ENCODE data around the gene FHIT. TPM values are rescaled to one million over a fixed set of nuclear protein-coding genes. Genes with fewer than 3 reads are reported as not detected.
A peak's percentile ranks its signal among the peaks of the same experiment; 100 is the strongest.

Gene FHIT
- total RNA-seq, 2 experiments from 2014 or later: 6.5 to 9.0 TPM

DNA sequence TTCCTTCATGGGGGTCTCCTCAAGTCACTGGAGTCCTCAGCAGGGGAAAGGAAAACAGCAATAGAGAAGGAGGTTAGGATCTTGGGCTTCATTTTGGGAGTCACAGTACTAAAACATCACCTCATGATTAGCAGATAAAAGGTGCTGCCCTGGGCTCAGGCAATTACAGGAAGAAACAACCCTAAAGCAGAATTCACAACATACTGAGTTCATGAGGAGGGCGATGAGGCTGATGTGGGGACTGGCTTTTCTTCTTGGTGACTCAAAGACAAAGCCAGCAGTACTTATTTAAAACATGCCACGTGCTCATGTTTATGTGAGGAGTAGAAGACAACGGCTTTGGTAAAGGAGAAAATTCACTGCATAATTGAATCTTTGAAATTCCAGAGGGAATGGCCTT lies 1379.1 kb downstream of the FHIT start:
- Mint-ChIP-seq H3K27ac (no peak overlapping the region), H3K4me1 (peaks cover 7% of the 10 kb centered on the region), H3K27me3 (no peaks in the 10 kb centered on the region), H3K4me3 (no peak overlapping the region), H3K9me3 (ENCODE audit: low read depth) (no peaks in the 10 kb centered on the region), H3K36me3 (no peaks in the 10 kb centered on the region)
- CTCF ChIA-PET: no interaction called here
- ATAC-seq (no peak), DNase-seq (no peak)

DNA sequence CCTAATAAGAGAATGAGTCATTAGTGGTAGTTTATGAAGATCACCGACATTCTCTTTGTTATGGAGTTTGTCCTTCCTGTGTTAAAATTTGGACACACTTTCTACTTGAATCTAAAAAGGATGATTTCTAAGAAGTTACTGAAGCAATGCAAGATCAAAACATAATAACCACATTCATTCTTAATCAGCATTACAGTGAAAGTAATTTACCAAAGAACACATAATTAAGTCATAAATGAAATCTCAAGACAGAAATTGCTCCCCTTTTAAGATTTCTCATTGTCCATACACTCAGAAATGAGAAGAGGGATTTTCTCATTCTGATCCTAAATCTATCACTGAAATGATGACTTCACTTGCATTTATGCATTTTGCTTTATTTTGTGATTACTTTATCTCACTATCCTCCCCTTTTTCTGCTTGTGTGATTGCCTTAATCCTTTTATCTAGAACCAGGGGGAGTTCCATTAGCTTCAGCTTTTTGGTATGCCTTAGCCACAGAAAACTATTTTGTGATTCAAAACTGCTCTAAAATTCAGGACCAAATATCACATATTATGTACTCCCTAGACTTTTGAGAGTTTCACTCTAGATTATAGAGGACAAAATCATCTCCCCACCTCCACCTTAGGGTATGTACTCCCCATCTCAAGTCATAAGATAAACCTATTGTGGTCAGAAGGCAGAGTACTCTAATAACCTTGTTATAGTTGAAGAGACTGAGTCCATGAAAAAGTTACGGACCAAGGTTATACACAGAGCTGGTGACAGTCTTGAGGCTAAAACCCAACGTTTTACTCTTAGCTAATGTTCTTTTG lies 1383.9 kb downstream of the FHIT start:
- peaks cover 6% of the 10 kb centered on the region for H3K36me3 Mint-ChIP-seq
- ATAC-seq (no peak), DNase-seq (no peak)
- peaks cover 14% of the 10 kb centered on the region for H3K4me1 Mint-ChIP-seq
- H3K27me3 Mint-ChIP-seq: no peaks in the 10 kb centered on the region
- H3K27ac Mint-ChIP-seq: no peak overlapping the region
- no peaks in the 10 kb centered on the region for H3K9me3 Mint-ChIP-seq (ENCODE audit: low read depth)
- CTCF ChIA-PET: interaction anchor here (1.4 kb wide), 1 partner anchor 10 kb away, joined by 3 read pairs; no protein-coding TSS in a partner anchor
- H3K4me3 Mint-ChIP-seq: no peak overlapping the region

- H3K4me1 Mint-ChIP-seq: peaks cover 14% of the 10 kb centered on the region
- no peaks in the 10 kb centered on the region for H3K9me3 Mint-ChIP-seq (ENCODE audit: low read depth)
- no peak overlapping the region for H3K4me3 Mint-ChIP-seq
- peaks cover 6% of the 10 kb centered on the region for H3K36me3 Mint-ChIP-seq
- ATAC-seq (no peak), DNase-seq (no peak)
- CTCF ChIA-PET: no interaction called here
- H3K27ac Mint-ChIP-seq: no peak overlapping the region
- H3K27me3 Mint-ChIP-seq: no peaks in the 10 kb centered on the region
Measured at GRCh38 chr3:59866076-59866475, 1385.2 kb downstream of the FHIT start.

DNA sequence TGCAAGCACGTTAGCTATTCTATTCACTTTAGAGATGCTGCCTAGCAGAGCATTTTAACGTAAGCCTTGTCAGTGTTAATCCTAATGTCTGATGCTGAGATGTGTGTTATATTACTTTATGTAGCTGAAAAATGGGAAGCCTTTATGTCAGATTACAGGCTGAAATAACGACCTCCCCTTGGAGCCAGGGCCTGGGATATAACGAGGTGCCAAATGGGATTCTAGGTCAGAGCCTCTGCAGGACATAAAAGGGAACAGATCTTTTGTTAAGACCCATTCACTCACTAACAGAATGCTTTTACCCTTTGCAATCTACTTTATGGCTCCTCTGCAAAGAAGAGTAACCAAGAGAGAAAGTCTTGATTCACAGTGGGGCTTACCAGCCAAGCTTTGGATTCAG lies 1385.9 kb downstream of the FHIT start:
- peaks cover 6% of the 10 kb centered on the region for H3K36me3 Mint-ChIP-seq
- peaks cover 14% of the 10 kb centered on the region for H3K4me1 Mint-ChIP-seq
- ATAC-seq (no peak), DNase-seq (no peak)
- no peak overlapping the region for H3K4me3 Mint-ChIP-seq
- no peaks in the 10 kb centered on the region for H3K9me3 Mint-ChIP-seq (ENCODE audit: low read depth)
- CTCF ChIA-PET: no interaction called here
- no peaks in the 10 kb centered on the region for H3K27me3 Mint-ChIP-seq
- H3K27ac Mint-ChIP-seq: no peak overlapping the region

DNA sequence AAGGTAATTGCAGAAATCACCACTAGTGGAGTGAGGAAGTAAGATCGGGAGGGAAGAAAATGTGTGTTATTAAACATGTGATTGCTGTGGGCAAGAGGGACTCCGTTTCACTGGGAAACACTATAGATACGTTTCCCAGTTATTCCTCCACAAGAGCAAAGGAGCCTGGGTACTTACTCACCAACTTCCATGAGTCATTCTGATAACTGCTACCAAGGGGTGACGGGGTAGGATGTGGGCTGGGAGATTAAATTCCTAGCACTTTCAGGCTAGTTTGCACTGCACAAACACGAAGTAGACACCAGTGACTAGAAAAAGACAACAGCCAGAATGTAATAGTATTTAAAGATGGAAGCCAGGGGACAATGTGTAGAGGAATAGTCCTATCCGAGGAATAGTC lies 1388.6 kb downstream of the FHIT start:
- CTCF ChIA-PET: no interaction called here
- DNase-seq: no peak
- H3K27me3 Mint-ChIP-seq: no peaks in the 10 kb centered on the region
- H3K4me3 Mint-ChIP-seq: no peak overlapping the region
- no peaks in the 10 kb centered on the region for H3K9me3 Mint-ChIP-seq (ENCODE audit: low read depth)
- no peak for ATAC-seq
- H3K36me3 Mint-ChIP-seq: peaks cover 6% of the 10 kb centered on the region
- no peak overlapping the region for H3K27ac Mint-ChIP-seq
- H3K4me1 Mint-ChIP-seq: peaks cover 11% of the 10 kb centered on the region

GRCh38 chr3:59857589-59858346 lies 1393.5 kb downstream of the FHIT start:
- Mint-ChIP-seq H3K27me3 (no peaks in the 10 kb centered on the region), H3K9me3 (ENCODE audit: low read depth) (no peaks in the 10 kb centered on the region), H3K36me3 (no peaks in the 10 kb centered on the region), H3K27ac (no peak overlapping the region), H3K4me3 (no peak overlapping the region), H3K4me1 (no peaks in the 10 kb centered on the region)
- DNase-seq (peak; percentile 80), ATAC-seq (peak; percentile 91)
- CTCF ChIA-PET: interaction anchor here (0.6 to 3.5 kb wide), 32 partner anchors 9 to 1524 kb away, joined by 3 to 42 read pairs (median 3); no protein-coding TSS in a partner anchor

GRCh38 chr3:59856934-59857460 lies 1394.3 kb downstream of the FHIT start:
- Mint-ChIP-seq H3K27me3 (no peaks in the 10 kb centered on the region), H3K36me3 (no peaks in the 10 kb centered on the region), H3K27ac (no peak overlapping the region), H3K9me3 (ENCODE audit: low read depth) (no peaks in the 10 kb centered on the region), H3K4me1 (no peaks in the 10 kb centered on the region), H3K4me3 (no peak overlapping the region)
- DNase-seq (no peak), ATAC-seq (no peak)
- CTCF ChIA-PET: interaction anchor here (0.7 to 3.5 kb wide), 24 partner anchors 8 to 1525 kb away, joined by 3 to 42 read pairs (median 4); no protein-coding TSS in a partner anchor

- no peak for DNase-seq
- Mint-ChIP-seq H3K4me1 (no peaks in the 10 kb centered on the region), H3K4me3 (no peak overlapping the region), H3K27me3 (no peaks in the 10 kb centered on the region), H3K9me3 (ENCODE audit: low read depth) (no peaks in the 10 kb centered on the region), H3K36me3 (no peaks in the 10 kb centered on the region), H3K27ac (no peak overlapping the region)
- ATAC-seq: no peak
- CTCF ChIA-PET: interaction anchor here (1.1 to 1.9 kb wide), 2 partner anchors 16 to 278 kb away, joined by 4 read pairs; no protein-coding TSS in a partner anchor
Measured at GRCh38 chr3:59854061-59854709, 1397.1 kb downstream of the FHIT start.

DNA sequence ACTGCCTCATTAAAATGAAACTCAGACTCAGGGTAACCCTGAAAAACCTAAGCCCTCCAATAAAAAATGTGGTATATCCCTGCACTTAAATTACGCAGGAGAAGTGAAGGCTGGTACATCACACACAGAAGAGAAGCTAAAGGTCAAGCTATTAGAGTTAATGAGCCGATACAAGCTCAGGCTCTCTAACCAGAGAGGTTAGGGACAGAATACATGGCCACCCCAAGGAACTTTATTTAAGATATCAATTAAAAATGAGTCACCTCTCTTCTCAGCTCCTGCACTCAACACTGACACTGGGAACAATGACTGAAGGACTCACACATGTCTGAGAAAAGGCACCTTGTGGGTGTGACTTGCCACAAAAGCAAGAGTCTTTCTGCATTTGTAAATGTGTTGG lies 1400.8 kb downstream of the FHIT start:
- Mint-ChIP-seq H3K9me3 (ENCODE audit: low read depth) (peaks cover 2% of the 10 kb centered on the region), H3K36me3 (peaks cover 2% of the 10 kb centered on the region), H3K4me1 (no peaks in the 10 kb centered on the region), H3K4me3 (no peak overlapping the region), H3K27me3 (no peaks in the 10 kb centered on the region), H3K27ac (no peak overlapping the region)
- ATAC-seq (no peak), DNase-seq (no peak)
- CTCF ChIA-PET: interaction anchor here (1.5 to 1.8 kb wide), 2 partner anchors 10 to 275 kb away, joined by 5 to 8 read pairs; no protein-coding TSS in a partner anchor

- H3K4me1 Mint-ChIP-seq: peaks cover 4% of the 10 kb centered on the region
- CTCF ChIA-PET: interaction anchor here (1.1 kb wide), 1 partner anchor 12 kb away, joined by 3 read pairs; no protein-coding TSS in a partner anchor
Measured at GRCh38 chr3:59845386-59845785, 1405.9 kb downstream of the FHIT start.

DNA sequence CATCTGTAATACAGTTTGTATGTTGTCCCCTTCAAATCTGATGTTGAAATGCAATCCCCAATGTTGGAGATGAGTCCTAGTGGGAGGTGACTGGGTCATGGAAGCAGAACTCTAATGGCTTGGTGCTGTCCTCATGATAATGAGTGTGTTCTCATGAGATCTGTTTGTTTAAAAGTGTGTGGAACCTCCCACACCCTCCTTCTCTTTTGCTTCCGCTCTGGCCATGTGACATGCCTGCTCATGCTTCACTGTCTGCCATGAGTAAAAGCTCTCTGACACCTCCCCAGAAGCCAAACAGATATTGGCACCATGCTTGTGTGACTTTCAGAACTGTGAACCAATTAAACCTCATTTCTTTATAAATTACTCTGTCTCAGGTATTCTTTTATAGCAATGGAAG lies 1407.4 kb downstream of the FHIT start:
- H3K4me1 Mint-ChIP-seq: peaks cover 13% of the 10 kb centered on the region
- DNase-seq (no peak), ATAC-seq (no peak)
- no peak overlapping the region for H3K27ac Mint-ChIP-seq
- peaks cover 2% of the 10 kb centered on the region for H3K9me3 Mint-ChIP-seq (ENCODE audit: low read depth)
- CTCF ChIA-PET: no interaction called here
- H3K4me3 Mint-ChIP-seq: no peak overlapping the region
- H3K27me3 Mint-ChIP-seq: no peaks in the 10 kb centered on the region
- H3K36me3 Mint-ChIP-seq: peaks cover 2% of the 10 kb centered on the region

More at GRCh38 chr3:59845386-59845785, 1405.9 kb downstream of the FHIT start:
- Mint-ChIP-seq H3K36me3 (peaks cover 2% of the 10 kb centered on the region), H3K27ac (no peak overlapping the region), H3K27me3 (no peaks in the 10 kb centered on the region), H3K4me3 (no peak overlapping the region), H3K9me3 (ENCODE audit: low read depth) (peaks cover 2% of the 10 kb centered on the region)
- no peak for DNase-seq
- ATAC-seq: no peak

DNA sequence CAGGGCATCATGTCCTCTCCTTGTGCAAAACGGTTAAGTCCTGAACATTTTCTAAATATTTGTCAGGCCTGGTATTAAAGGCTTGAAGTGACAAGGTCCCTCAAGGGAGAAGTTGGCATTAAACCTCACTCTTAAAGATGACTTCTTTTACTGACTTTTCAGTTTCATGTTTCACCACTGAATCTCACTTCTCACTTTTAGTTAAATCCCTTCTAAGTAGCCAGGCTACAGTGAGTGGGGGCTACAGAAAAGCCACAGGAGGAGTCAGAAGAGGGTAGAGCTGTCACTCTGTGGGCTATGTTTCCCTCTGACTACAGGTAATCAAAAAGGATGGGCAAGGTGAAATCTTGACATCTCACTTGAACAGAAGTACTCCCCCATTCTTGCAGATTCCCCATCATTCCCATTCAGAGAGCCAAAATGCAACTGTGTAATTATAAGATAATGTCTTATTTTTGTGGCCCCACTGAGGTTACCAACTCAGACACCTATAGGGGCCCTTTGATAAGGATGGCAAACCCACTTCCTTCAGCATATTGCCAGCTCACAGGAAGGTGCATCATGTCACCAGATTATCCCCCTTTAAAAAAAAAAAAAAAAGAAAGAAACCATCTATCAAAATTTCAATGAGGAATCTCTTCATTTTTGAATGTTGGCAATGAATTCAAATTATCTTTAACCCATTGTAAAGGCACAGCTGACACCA lies 1411.3 kb downstream of the FHIT start:
- H3K27ac Mint-ChIP-seq: no peak overlapping the region
- no peak overlapping the region for H3K4me3 Mint-ChIP-seq
- H3K36me3 Mint-ChIP-seq: no peaks in the 10 kb centered on the region
- CTCF ChIA-PET: no interaction called here
- no peaks in the 10 kb centered on the region for H3K9me3 Mint-ChIP-seq (ENCODE audit: low read depth)
- peaks cover 3% of the 10 kb centered on the region for H3K27me3 Mint-ChIP-seq
- no peak for ATAC-seq
- DNase-seq: no peak
- peaks cover 13% of the 10 kb centered on the region for H3K4me1 Mint-ChIP-seq
